GM10266 (cell line): ENCODE data around the gene TULP1.

Source experiments
- DNase-seq: peaks from one replicate; pipeline ENCODE4 v3.0.0; 2012; ENCODE audit errors: extremely low spot score
- CTCF ChIP-seq: IDR thresholded peaks from 2 replicates; pipeline ENCODE4 v1.5.1; 2012; ENCODE audit warnings: mild to moderate bottlenecking, low read depth; ENCODE audit not compliant: control insufficient read depth, insufficient read depth; ENCODE audit errors: missing control alignments

Gene TULP1

GRCh38 chr6:35512740-35513139 lies at the start of gene TULP1:
TSS of gene TULP1 (minus strand) at chr6:35512896. CDS start at chr6:35512858, 38 bp downstream.
- no peak for TF ChIP-seq CTCF

GRCh38 chr6:35562060-35562459 lies 49.4 kb upstream of the TULP1 start:
- TF ChIP-seq CTCF: no peak
- DNase-seq: no peak

More at GRCh38 chr6:35512740-35513139, at the start of gene TULP1:
- DNase-seq: peak; percentile 10

- no peak for TF ChIP-seq CTCF
- no peak for DNase-seq
These were observed 48.4 kb upstream of the TULP1 start for GRCh38 chr6:35561113-35561512.

GRCh38 chr6:35558571-35558970 lies 45.9 kb upstream of the TULP1 start:
- DNase-seq: no peak
- no peak for TF ChIP-seq CTCF

GRCh38 chr6:35557239-35557638 lies 44.5 kb upstream of the TULP1 start:
- DNase-seq: no peak
- no peak for TF ChIP-seq CTCF

GRCh38 chr6:35554811-35555210 lies 42.1 kb upstream of the TULP1 start:
- no peak for DNase-seq
- no peak for TF ChIP-seq CTCF

GRCh38 chr6:35553315-35553714 lies 40.6 kb upstream of the TULP1 start:
- TF ChIP-seq CTCF: no peak
- no peak for DNase-seq
